DMS114 treated with DMSO at 0.1 percent for 48 hours (cell line): Measurements from ENCODE around the gene SYCN.

Experiments
- DNase-seq: peaks from one replicate; lab custom pipeline; 2025; ENCODE audit not compliant: unreplicated experiment; lab: John Stamatoyannopoulos, UW

Gene SYCN

GRCh38 chr19:39156326-39157230, 47.5 kb downstream of the SYCN start:
- DNase-seq, result no peak

- DNase-seq, result no peak
Measured at GRCh38 chr19:39155741-39156140, 48.3 kb downstream of the SYCN start.

- DNase-seq, result no peak
Measured at GRCh38 chr19:39155114-39155700, 48.9 kb downstream of the SYCN start.

- DNase-seq, result no peak
Measured at GRCh38 chr19:39154629-39155100, 49.4 kb downstream of the SYCN start.

GRCh38 chr19:39154100-39154628, 49.9 kb downstream of the SYCN start:
- DNase-seq, result no peak
